HUDEP-2 (cell line): ENCODE measurements around the gene HABP4.
"Not testable (repeated sequence)": the region's sequence is repeated elsewhere in the genome, so short reads cannot be mapped to it uniquely, and the experiment has no call there.

Experiments used
- DNase-seq, 76 experiments: peaks; one replicate each; lab custom pipeline; 2025; ENCODE audit not compliant: unreplicated experiment in 76 of 76; lab: John Stamatoyannopoulos, UW

HABP4 gene

DNA sequence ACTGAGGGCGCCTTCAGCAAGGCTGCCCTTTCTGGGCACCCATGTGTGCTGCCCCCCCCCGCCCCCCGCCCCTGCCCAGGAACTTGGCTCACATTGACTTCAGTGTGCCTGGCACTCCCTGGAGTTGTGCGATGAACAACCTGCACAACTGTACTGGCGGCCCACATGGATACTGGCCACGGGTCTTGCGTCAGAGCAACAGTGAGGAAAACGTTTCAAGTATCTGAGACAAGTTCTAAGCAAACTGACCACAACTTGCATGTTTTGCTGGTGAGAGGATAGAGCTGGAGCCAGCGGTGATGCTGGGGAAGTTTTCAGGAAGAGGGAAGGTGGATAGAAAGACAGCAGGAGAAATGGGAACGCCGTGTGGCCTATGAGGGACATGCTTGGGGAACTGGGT, 45.4 kb downstream of the HABP4 start:
- DNase-seq = no peak

GRCh38 chr9:96496368-96497116, 46.6 kb downstream of the HABP4 start:
- DNase-seq = no peak

GRCh38 chr9:96497117-96497399, 47.1 kb downstream of the HABP4 start:
- DNase-seq = no peak

DNA sequence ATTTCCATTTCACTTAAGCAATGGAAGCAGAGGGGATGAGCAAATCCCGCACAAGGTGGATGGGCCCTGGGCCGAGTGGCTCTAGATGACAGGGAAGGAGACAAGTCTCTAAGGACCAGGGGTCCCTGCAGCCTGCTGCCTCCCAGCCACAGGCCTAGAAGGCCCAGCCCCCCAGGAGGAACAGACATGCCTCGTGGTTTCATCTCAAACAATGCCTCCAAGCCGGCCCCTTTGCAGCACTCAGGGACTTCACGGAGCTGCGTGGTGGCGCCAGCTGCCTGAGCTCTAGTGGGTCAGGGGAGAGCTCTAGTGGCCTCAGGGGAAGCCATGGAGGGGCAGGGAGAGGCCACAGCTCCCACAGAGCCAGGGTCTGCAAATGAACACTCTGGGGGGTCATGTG, 48.8 kb downstream of the HABP4 start:
- no peak for DNase-seq

DNA sequence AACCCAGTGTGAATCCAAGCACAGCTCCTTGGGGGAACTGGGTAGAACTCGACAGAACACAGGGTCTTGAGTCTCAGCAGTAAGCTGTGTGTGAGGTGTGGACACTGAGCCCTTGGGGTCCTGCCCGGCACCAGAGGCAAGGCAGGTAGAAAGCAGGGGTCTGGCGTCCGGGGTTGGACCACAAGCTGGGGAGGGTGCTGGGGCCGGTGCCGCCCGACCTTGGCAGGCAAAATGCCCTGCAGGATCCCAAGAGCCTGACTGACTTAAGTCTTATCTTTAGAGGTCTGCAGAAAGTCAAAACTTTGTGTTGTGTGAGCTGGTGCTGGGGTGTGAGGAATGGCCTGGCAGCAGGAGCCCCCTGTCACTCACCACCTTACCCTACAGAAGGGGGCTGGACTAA, 49.3 kb downstream of the HABP4 start:
- no peak for DNase-seq

GRCh38 chr9:96500696-96501632, 51.0 kb downstream of the HABP4 start:
- no peak for DNase-seq

DNA sequence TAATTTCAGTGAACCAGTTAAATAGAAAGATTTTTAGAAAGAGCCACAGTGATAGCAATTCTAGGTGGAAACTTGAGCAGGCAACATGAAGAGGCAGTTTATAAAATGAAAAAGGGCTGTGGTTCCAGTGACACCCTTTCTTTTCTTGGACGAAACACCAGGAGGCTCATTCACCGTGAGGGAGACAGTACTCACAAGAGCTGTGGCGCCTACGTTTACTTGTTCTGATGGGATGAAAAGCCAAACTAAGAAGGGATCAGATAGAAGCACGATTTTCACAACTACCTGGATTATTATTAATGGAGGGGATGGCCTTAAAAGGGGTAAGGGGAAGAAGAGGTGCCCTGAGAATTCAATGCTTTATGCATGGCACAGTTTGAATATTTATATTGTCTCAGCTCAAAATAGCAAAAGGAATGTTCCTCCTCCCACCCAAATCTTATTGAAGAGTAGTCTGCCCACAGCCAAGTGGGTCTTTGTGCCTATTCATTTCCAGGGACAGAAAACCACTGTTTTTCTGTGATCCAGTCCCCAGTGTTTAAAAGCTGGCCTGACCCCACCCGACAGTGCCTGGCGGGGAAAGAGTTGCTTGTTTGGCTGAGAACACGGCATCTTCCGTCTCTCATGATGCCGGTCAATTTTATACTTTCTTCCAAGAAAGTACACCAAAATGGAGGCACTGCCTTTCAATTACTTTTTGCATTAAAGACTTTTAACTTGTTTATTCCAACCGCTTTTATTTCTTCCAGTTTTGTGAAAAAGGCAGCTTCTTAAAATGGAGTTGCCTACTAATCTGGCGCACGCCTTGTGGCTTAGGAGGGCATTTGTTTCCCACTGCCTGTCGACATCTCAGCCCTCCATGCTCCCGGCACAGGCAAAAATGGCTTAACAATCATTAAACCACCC, 51.9 kb downstream of the HABP4 start:
- no peak for DNase-seq

DNA sequence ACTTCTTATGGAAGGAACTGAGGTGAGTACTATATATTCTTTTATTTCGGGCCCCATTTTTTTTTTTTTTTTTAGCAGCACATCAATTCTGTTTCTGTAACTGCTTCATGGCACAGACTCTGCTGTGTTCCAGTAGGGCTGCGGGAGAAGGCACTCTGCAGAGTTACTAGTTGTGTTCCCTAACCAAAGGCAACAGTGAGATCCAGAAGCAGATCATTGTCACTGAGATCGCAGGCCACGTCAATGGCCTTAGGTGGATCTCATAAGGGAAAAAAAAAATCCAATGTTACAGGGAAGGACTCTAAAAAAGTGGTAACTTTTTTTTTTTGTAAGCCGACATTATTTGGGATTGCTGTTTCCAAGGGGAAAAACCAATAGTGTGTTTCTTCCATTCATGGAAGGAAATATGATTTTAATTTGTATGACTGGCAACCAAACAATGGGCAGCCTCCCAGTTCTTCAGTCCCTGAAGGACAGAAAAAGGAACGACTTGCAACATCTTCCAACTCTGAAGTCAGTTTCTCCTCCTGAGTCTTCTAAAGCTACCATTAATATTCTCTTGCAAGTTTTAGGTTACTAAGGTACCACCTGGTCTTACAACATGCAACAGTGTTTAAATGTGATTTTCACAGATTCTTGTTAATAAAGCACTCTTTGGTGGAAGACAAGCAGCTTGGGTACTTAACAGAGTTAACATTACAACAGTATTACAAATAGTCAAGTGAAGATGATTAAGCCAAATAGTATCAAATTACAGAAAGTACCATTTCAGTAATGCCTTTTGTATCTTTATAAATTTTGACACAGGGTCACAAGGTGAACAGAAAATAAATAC, 52.8 kb downstream of the HABP4 start:
- DNase-seq = no peak

- not testable (repeated sequence) for DNase-seq
Observed at GRCh38 chr9:96503374-96503748, 53.4 kb downstream of the HABP4 start.

DNA sequence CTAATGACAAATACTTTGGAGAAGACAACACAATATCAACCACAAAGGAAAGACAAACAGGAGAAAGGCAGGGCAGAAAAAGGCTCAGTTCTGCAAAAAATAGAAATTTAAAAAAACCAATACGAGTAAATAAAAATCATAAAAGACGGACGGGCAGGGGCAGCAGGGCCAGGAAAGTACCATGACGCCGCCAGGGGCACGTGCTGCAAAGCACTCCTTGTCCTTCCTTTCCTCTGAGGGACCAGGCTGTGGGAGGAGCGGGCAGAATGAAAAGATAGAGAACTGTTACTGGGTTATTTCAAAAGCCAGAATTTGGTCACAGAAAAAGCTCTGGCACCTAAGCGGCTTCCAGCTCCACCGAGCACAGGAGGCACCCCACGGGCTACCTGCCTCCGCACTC, 53.9 kb downstream of the HABP4 start:
- no peak for DNase-seq

DNA sequence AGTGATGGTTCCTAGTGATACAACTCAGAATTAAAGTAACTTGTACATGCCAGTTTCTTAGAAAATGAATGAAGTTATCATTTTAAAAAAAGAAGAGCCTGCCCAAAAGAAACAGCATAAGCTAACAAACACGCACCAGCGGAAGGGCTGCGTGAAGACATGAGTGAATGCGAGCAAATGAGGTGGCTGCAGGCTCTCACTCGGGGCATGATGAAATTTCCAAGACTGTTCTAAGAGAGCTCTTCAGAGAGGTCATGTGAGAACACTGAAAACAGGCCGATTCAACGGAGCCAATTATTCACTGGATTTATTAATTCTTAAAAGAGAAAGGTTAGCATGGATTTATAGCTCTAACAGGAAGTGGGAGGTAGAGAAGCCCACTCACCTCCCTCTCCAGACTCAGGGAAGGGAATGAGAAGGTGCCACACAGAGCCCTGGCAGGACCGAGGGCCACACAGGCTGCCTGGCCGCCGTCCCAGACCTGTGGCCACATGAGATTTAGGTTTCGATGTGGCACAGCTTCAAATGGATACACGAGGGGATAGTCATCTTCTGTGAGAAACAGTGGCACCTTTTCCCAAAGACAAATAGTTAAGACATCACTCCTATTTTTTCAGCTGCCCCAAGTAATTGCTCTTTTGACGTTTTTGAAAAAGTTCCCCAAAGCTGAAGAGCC, 55.5 kb downstream of the HABP4 start:
- DNase-seq = no peak

GRCh38 chr9:96508227-96508940, 58.4 kb downstream of the HABP4 start:
- no peak for DNase-seq

DNA sequence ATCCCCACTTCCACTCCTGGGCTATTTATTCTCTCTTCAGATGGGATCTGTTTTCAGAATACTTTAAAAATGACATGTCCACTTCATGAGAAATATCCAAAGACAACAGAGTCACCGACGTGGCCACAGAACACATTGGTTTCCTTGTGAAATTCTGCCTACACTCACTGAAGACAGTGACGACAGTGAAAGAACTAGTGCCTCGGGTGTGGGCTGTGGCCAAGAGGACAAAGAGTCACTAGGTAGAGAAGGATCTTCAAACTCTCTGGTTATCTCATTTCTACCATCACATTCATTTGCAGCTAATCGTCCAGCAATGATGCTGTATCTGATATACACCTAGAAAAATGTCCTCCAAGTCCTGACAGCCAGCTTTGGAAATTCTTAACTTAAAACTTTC, 59.1 kb downstream of the HABP4 start:
- no peak for DNase-seq

GRCh38 chr9:96509848-96510247, 59.9 kb downstream of the HABP4 start:
- DNase-seq = no peak

DNA sequence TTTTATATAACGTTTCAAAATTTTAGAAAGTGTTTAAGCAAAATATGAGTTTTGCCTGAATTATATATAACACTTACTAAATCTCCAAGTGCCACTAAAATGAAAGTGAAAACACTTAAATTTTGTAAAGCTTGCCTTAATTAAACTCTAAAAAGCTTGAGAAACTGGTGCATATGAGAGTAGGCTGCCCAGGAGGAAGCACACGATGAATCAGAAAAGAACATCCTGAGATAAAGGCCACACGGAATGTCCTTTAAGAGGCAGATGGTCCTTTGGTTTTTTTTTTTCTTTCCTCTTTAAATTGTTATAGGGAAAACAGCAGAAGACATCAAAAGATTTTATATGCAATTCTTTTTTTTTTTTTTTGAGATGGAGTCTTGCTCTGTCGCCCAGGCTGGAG, 60.3 kb downstream of the HABP4 start:
- DNase-seq = no peak

GRCh38 chr9:96512240-96512639, 62.3 kb downstream of the HABP4 start:
- no peak for DNase-seq

DNA sequence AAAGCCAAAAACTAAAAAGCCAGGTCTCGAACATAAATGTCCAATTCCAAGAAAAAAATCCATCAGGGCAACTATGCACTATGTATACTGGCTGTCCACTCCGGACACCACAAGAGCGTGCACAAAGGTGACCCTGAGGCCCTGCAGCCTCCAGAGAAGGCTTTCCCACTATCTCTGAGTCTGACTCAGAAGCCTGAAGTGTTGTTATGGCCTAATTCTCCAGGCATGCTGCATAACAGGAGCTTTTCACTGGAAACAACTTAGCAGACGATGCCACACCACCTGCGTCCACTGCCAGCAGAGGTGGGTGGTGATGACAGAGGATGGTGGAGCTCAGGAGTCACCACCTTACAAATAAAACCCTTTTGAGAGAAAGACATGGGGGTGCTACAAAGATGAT, 63.7 kb downstream of the HABP4 start:
- DNase-seq = no peak

DNA sequence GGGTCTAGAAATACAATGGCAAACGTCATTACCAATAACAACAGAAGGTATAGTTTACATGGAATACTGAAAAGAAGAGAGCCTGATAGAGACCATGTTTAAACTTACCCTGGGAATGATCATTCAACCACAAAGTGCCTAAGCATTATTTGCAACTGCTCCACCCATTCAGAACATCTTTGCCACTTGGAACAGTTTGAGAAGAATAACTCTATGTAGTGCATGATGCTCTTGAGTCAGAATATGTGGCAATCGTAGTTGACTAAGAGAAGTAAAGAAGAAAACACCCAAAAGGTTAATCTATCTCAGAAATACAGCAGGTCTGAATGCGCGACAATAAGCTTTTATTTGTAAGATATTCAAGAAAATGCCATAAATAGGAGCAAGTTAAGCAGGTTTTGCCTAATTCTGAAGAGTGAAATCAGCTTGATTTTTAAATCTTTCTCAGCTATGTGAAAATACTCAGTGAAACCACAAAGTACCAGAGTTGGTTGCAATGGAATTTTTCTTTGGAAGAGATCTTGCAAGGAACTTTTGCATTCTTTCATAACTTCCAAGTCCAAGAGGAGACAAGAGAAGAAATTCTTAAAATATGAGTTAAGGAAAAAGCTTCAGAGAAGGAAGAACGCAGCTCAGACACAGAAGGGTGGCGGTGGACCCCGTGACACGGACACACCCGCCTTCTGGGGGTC, 64.3 kb downstream of the HABP4 start:
- DNase-seq = no peak

DNA sequence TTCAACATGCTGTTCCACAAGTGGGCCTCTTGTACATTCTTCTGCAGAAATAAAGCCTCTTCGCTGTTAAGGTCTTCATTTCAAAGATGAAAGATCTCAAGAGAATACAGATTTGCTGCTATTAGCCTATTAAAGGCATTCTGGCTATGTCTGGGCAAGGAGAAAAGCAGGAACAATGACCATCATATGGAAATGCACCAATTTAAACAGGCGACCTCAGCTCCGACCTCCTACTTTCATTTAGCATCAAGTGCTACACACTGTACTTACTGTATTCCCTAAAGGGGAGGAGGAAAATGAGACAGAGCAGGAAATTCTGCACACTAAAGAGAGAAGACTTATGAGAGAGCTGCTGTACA, 64.8 kb downstream of the HABP4 start:
- DNase-seq = no peak
